ENCODE measurements around the gene PHACTR1.
"Not testable (repeated sequence)": the region's sequence is repeated elsewhere in the genome, so short reads cannot be mapped to it uniquely, and the experiment has no call there.

PHACTR1 gene

GRCh38 chr6:13300643-13301590 is 584.4 kb downstream of the PHACTR1 start:
- no peak for DNase-seq

- no peak for DNase-seq
Observed at GRCh38 chr6:13302291-13302690, 585.7 kb downstream of the PHACTR1 start.

- peak; percentile 74 for DNase-seq
Observed at GRCh38 chr6:13302751-13303667, 586.4 kb downstream of the PHACTR1 start.

- DNase-seq, result no peak
Observed at GRCh38 chr6:13303668-13304017, 587.1 kb downstream of the PHACTR1 start.

GRCh38 chr6:13304101-13304500 is 587.5 kb downstream of the PHACTR1 start:
- DNase-seq, result no peak

GRCh38 chr6:13304580-13305260 is 588.2 kb downstream of the PHACTR1 start:
- no peak for DNase-seq

- DNase-seq, result no peak
Observed at GRCh38 chr6:13305288-13305687, 588.7 kb downstream of the PHACTR1 start.

GRCh38 chr6:13305791-13306190 is 589.2 kb downstream of the PHACTR1 start:
- no peak for DNase-seq

GRCh38 chr6:13307508-13307995 is 591.0 kb downstream of the PHACTR1 start:
- no peak for DNase-seq

- no peak for DNase-seq
Observed at GRCh38 chr6:13308332-13308731, 591.8 kb downstream of the PHACTR1 start.

GRCh38 chr6:13311155-13311554 is 594.6 kb downstream of the PHACTR1 start:
- DNase-seq, result no peak

GRCh38 chr6:13314806-13315205 is 598.2 kb downstream of the PHACTR1 start:
- no peak for DNase-seq

- no peak for DNase-seq
Observed at GRCh38 chr6:13315896-13316295, 599.3 kb downstream of the PHACTR1 start.

- DNase-seq, result no peak
Observed at GRCh38 chr6:13318821-13319220, 602.3 kb downstream of the PHACTR1 start.

- no peak for DNase-seq
Observed at GRCh38 chr6:13319891-13320564, 603.5 kb downstream of the PHACTR1 start.

GRCh38 chr6:13326031-13326586 is 609.5 kb downstream of the PHACTR1 start:
- DNase-seq, result not testable (repeated sequence)

- DNase-seq, result peak; percentile 30
Observed at GRCh38 chr6:13327691-13328075, 611.1 kb downstream of the PHACTR1 start.

GRCh38 chr6:13328076-13328874 is 611.7 kb downstream of the PHACTR1 start, which contains the start of gene TBC1D7:
Gene TBC1D7, minus strand, starts transcription at chr6:13328537. Its CDS starts 1,639 bp downstream, at chr6:13326898.
- peak; percentile 91 for DNase-seq

- DNase-seq, result no peak
Observed at GRCh38 chr6:13328875-13329183, 612.3 kb downstream of the PHACTR1 start.

GRCh38 chr6:13331516-13332348 is 615.2 kb downstream of the PHACTR1 start:
- DNase-seq, result peak; percentile 57
